Fibroblast of the aortic adventitia (primary cell): Measurements from ENCODE around the gene AOC1. TPM values are rescaled to one million over a fixed set of nuclear protein-coding genes. Genes with fewer than 3 reads are reported as not detected.

ENCODE experiments used
- DNase-seq: peaks from one replicate; pipeline ENCODE4 v3.0.0-alpha.2; 2010; ENCODE audit warnings: low read depth
- H3K4me3 ChIP-seq: 2 replicates; pipeline ENCODE4 v1.5.1; 2011; ENCODE audit warnings: low read depth, mild to moderate bottlenecking, control low read depth, low read length, moderate library complexity
- CTCF ChIP-seq: IDR thresholded peaks from 2 replicates; pipeline ENCODE4 v1.5.1; 2011; ENCODE audit warnings: mild to moderate bottlenecking, low read length, control low read depth, inconsistent platforms; ENCODE audit not compliant: insufficient read depth
- total RNA-seq: library from RNA; depleted of rRNA; stranded (reverse); fragments of >200 nt; gene quantifications from 2 replicates; pipeline ENCODE4 v1.2.3, GENCODE V29; 2012; ENCODE audit warnings: low replicate concordance

The AOC1 gene
- total RNA-seq, 1 donor = not detected

- no peak for TF ChIP-seq CTCF
- DNase-seq = no peak
- no peak overlapping the region for H3K4me3 ChIP-seq
Observed at GRCh38 chr7:150814328-150815001, 37.9 kb upstream of the AOC1 start.

- TF ChIP-seq CTCF = no peak
- DNase-seq = no peak
- no peak overlapping the region for H3K4me3 ChIP-seq
Observed at GRCh38 chr7:150818971-150819370, 33.3 kb upstream of the AOC1 start.

- no peak overlapping the region for H3K4me3 ChIP-seq
- no peak for DNase-seq
- TF ChIP-seq CTCF = no peak
Observed at GRCh38 chr7:150820148-150820547, 32.2 kb upstream of the AOC1 start.

GRCh38 chr7:150820578-150821198 is 31.6 kb upstream of the AOC1 start:
- no peak overlapping the region for H3K4me3 ChIP-seq
- no peak for DNase-seq
- TF ChIP-seq CTCF = no peak

- no peak for TF ChIP-seq CTCF
- no peak for DNase-seq
- no peak overlapping the region for H3K4me3 ChIP-seq
Observed at GRCh38 chr7:150823043-150823442, 29.3 kb upstream of the AOC1 start.

GRCh38 chr7:150823484-150824126 is 28.7 kb upstream of the AOC1 start:
- peak; percentile 35 for DNase-seq
- no peak for TF ChIP-seq CTCF
- H3K4me3 ChIP-seq = no peak overlapping the region
